Skeletal muscle tissue (tissue), 4 donors: ENCODE data around the gene EDC3. TPM values are rescaled to one million over a fixed set of nuclear protein-coding genes. Genes with fewer than 3 reads are reported as not detected.
"Not testable (repeated sequence)": the region's sequence is repeated elsewhere in the genome, so short reads cannot be mapped to it uniquely, and the experiment has no call there.

Source experiments
- H3K27ac ChIP-seq: one replicate; pipeline ENCODE4 v1.7.0; 2013; ENCODE audit warnings: mild to moderate bottlenecking, low read depth, low read length, inconsistent platforms
- H3K27me3 ChIP-seq, 3 donors: one replicate each; pipeline ENCODE4 v1.7.0; 2013; ENCODE audit warnings: low read length in 3 of 3; ENCODE audit not compliant: control insufficient read depth in 3 of 3, insufficient read depth in 3 of 3
- H3K36me3 ChIP-seq, 3 donors: one replicate each; pipeline ENCODE4 v1.7.0; 2013; ENCODE audit warnings: low read length in 3 of 3; ENCODE audit not compliant: control insufficient read depth in 3 of 3, insufficient read depth in 3 of 3
- H3K4me1 ChIP-seq, 3 donors: one replicate each; pipeline ENCODE4 v1.7.0; 2013; ENCODE audit warnings: low read length in 3 of 3, mild to moderate bottlenecking in 3 of 3; ENCODE audit not compliant: control insufficient read depth in 3 of 3, insufficient read depth in 3 of 3
- H3K4me3 ChIP-seq, 3 donors: one replicate each; pipeline ENCODE4 v1.7.0; 2013; ENCODE audit warnings: low read length in 3 of 3
- H3K9ac ChIP-seq, 3 donors: one replicate each; pipeline ENCODE4 v1.7.0; 2013; ENCODE audit warnings: low read length in 3 of 3, mild to moderate bottlenecking in 3 of 3, moderate library complexity in 2 of 3, low read depth in 1 of 3
- H3K9me3 ChIP-seq, 3 donors: one replicate each; pipeline ENCODE4 v1.7.0; 2013; ENCODE audit warnings: low read length in 3 of 3; ENCODE audit not compliant: control insufficient read depth in 3 of 3
- total RNA-seq: library from RNA; depleted of rRNA; stranded (reverse); fragments of >200 nt; gene quantifications from one replicate; pipeline ENCODE4 v1.2.3, GENCODE V29; 2014
- donor health status: Osteomylitis.

The EDC3 gene
- total RNA-seq, 1 donor from 2014 or later: 16.2 TPM

DNA sequence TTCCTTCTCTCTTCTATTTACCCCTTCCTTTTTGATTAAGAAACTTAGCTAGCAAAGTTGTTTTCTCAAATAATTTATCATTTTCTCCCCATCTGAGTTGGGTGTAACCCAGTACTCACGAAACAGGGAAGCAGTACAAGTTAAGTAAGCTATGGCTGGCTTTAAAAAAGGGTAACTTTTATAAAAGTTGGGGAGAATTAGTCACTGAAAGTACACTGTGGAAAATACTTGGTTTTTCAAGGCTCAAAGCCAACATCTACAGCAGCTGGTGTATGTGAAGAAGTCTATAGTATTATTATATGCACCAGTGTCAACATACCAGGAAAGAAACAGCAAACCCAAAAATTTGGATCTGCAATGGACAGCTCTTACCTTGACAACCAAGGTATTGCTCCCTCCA is 54.7 kb downstream of the EDC3 start:
- peaks cover 26 to 45% (median 37%) of the 10 kb centered on the region in 3 donors for H3K36me3 ChIP-seq
- H3K9ac ChIP-seq: no peak overlapping the region
- no peaks in the 10 kb centered on the region for H3K9me3 ChIP-seq
- no peaks in the 10 kb centered on the region for H3K27me3 ChIP-seq
- H3K4me1 ChIP-seq: peaks cover 24 to 28% (median 24%) of the 10 kb centered on the region in 3 donors
- no peak overlapping the region for H3K4me3 ChIP-seq
- H3K27ac ChIP-seq: no peak overlapping the region

DNA sequence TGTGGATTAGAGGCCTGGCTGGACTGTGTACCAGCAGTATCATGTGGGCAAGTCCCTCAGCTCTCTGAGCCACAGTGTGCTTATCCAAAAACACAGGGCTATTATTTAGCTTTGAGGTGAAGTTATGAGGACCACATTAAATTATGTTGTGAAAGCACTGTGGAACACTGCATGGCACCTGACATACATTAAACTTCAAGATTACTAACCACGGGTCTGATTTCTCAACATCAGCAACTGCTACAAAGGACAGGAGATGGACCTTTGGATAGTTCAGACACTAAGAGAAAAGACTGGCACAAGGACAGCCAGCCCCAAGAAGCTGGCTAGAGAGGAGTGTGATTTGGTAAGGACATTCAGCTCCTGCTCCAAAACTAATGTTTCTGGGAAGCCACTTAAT is 58.8 kb downstream of the EDC3 start:
- H3K36me3 ChIP-seq: peaks cover 50 to 81% (median 75%) of the 10 kb centered on the region in 3 donors
- no peaks in the 10 kb centered on the region for H3K27me3 ChIP-seq
- H3K9me3 ChIP-seq: no peaks in the 10 kb centered on the region
- no peak overlapping the region for H3K9ac ChIP-seq
- H3K4me1 ChIP-seq: peaks cover 1 to 8% (median 6%) of the 10 kb centered on the region in 3 donors
- no peak overlapping the region for H3K4me3 ChIP-seq
- no peak overlapping the region for H3K27ac ChIP-seq

DNA sequence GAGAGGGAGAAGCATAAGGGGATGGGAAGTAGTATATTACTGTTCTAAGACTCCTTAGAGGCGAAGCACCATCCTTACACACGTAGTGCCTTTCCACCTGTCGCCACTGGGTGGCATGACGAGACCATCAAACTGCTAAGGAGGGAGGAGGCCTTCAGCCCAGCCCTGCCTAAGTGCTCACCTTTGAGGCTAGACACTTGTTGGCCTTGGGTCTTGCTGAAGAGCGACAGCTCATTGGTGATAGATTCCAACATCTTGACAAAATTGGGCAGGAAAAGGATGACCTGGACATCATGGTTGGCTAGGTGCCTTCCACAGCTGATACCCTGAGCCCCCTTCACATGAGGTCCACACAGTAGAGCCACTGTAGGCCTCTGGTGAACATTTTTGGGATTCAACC is 60.6 kb downstream of the EDC3 start:
- Histone ChIP-seq H3K27me3 (no peaks in the 10 kb centered on the region), H3K27ac (no peak overlapping the region), H3K4me3 (no peak overlapping the region), H3K9me3 (no peaks in the 10 kb centered on the region), H3K4me1 (no peaks in the 10 kb centered on the region), H3K9ac (no peak overlapping the region), H3K36me3 (peaks cover 65 to 87% (median 87%) of the 10 kb centered on the region in 3 donors)

- H3K4me3 ChIP-seq: no peak overlapping the region
Measured at GRCh38 chr15:74633781-74634180, 62.0 kb downstream of the EDC3 start.

GRCh38 chr15:74632601-74633000 is 63.2 kb downstream of the EDC3 start:
- Histone ChIP-seq H3K9me3 (no peaks in the 10 kb centered on the region), H3K4me1 (no peaks in the 10 kb centered on the region), H3K36me3 (peaks cover 76 to 89% (median 88%) of the 10 kb centered on the region in 3 donors), H3K4me3 (no peak overlapping the region), H3K9ac (no peak overlapping the region), H3K27me3 (no peaks in the 10 kb centered on the region), H3K27ac (no peak overlapping the region)

More at GRCh38 chr15:74633781-74634180, 62.0 kb downstream of the EDC3 start:
- Histone ChIP-seq H3K27ac (no peak overlapping the region), H3K36me3 (peaks cover 64 to 85% (median 84%) of the 10 kb centered on the region in 3 donors), H3K9ac (no peak overlapping the region), H3K9me3 (no peaks in the 10 kb centered on the region), H3K4me1 (no peaks in the 10 kb centered on the region), H3K27me3 (no peaks in the 10 kb centered on the region)

GRCh38 chr15:74631935-74632560 is 63.8 kb downstream of the EDC3 start:
- Histone ChIP-seq H3K27ac (no peak overlapping the region), H3K9ac (no peak overlapping the region), H3K27me3 (no peaks in the 10 kb centered on the region), H3K4me3 (no peak overlapping the region), H3K36me3 (peaks cover 79 to 89% (median 88%) of the 10 kb centered on the region in 3 donors), H3K9me3 (no peaks in the 10 kb centered on the region), H3K4me1 (no peaks in the 10 kb centered on the region)

GRCh38 chr15:74631408-74631807 is 64.4 kb downstream of the EDC3 start:
- Histone ChIP-seq H3K9me3 (no peaks in the 10 kb centered on the region), H3K27ac (no peak overlapping the region), H3K36me3 (peaks cover 79 to 89% (median 89%) of the 10 kb centered on the region in 3 donors), H3K27me3 (no peaks in the 10 kb centered on the region), H3K4me3 (no peak overlapping the region), H3K4me1 (no peaks in the 10 kb centered on the region), H3K9ac (no peak overlapping the region)

GRCh38 chr15:74631087-74631385 is 64.8 kb downstream of the EDC3 start:
- Histone ChIP-seq H3K27ac (no peak overlapping the region), H3K9ac (no peak overlapping the region), H3K9me3 (no peaks in the 10 kb centered on the region), H3K27me3 (no peaks in the 10 kb centered on the region), H3K4me3 (no peak overlapping the region), H3K36me3 (peaks cover 79 to 89% (median 89%) of the 10 kb centered on the region in 3 donors), H3K4me1 (no peaks in the 10 kb centered on the region)

DNA sequence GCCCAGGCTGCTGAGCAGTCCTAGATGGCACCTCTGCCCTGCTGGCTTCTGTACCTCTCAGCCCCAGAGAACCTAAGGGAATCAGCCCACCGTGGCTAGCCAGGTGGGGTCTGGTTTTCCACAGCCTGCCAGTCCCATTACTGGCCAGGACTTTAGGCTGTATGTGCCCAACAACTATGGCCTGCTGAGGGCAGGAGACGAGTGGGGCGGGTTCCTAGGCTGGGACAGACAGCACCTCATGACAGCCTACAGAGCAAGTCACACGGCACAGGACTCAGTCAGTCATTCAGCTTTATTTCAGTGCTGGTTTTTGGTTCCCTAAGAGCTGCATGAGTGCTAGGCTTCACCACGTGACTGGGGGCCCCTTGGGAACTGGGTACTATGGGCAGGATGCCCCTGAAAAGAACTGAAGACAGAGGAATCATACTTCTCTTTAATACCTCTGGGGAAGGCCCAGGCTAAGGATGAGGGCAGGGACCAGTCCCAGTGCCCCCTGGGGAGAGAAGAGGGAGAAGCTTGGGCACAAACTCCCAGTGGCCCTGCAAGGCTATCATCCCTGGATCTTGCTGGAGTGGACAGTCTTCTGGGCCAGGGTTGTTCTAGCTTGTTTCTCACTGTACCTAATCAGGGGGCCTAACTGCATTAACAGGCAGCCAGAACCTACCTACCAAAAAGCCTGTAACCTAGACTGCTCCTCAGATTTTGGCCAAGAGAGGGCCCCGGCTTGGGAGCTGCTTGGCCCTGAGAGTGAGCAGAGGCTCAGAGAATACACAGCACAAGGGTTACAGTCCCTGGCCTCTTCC is 65.3 kb downstream of the EDC3 start:
- Histone ChIP-seq H3K27ac (no peak overlapping the region), H3K27me3 (no peaks in the 10 kb centered on the region), H3K4me3 (no peak overlapping the region), H3K36me3 (peaks cover 79 to 89% (median 89%) of the 10 kb centered on the region in 3 donors), H3K9me3 (no peaks in the 10 kb centered on the region), H3K4me1 (no peaks in the 10 kb centered on the region), H3K9ac (no peak overlapping the region)

GRCh38 chr15:74629696-74630095 is 66.1 kb downstream of the EDC3 start:
- peaks cover 83 to 89% (median 89%) of the 10 kb centered on the region in 3 donors for H3K36me3 ChIP-seq

More at GRCh38 chr15:74629696-74630095, 66.1 kb downstream of the EDC3 start:
- H3K27me3 ChIP-seq, H3K27ac ChIP-seq, H3K4me1 ChIP-seq, H3K9me3 ChIP-seq, H3K9ac ChIP-seq, H3K4me3 ChIP-seq: not testable (repeated sequence)
